Measurements from ENCODE around the gene HS6ST1. TPM values are rescaled to one million over a fixed set of nuclear protein-coding genes. Genes with fewer than 3 reads are reported as not detected.

Gene HS6ST1
- total RNA-seq, 2 experiments from 2014 or later: 13.6 to 17.6 TPM

GRCh38 chr2:128315829-128316776 is 2.6 kb downstream of the HS6ST1 start:
- Histone ChIP-seq H3K36me3 (ENCODE audit: insufficient read depth, low read length) (no peaks in the 10 kb centered on the region), H3K9me2 (ENCODE audit: insufficient read depth, low read length) (no peaks in the 10 kb centered on the region), H4K20me1 (ENCODE audit: insufficient read depth, low read length) (peaks cover 29% of the 10 kb centered on the region; the same call in 1 of the 2 replicates), H3K79me2 (ENCODE audit: insufficient read depth, low read depth, low read length) (no peaks in the 10 kb centered on the region; the same call in 1 of the 2 replicates), H3K4me3 (ENCODE audit: low read depth, low read length, poor library complexity, severe bottlenecking) (peak overlapping the region; percentile 71), H3K27ac (ENCODE audit: low read depth, low read length, poor library complexity, severe bottlenecking) (no peak overlapping the region), H3K4me2 (ENCODE audit: low read length) (peak overlapping the region; percentile 98), H3K9me3 (ENCODE audit: low read length) (no peaks in the 10 kb centered on the region), H2AFZ (ENCODE audit: low read length) (no peak overlapping the region), H3K4me1 (ENCODE audit: insufficient read depth, low read length, poor library complexity, severe bottlenecking) (peaks cover 16% of the 10 kb centered on the region)
- TF ChIP-seq CTCF (conservative IDR thresholded peaks at IDR 0.05; ENCODE audit: low read length) (no peak), EZH2phosphoT487 (IDR thresholded peaks at IDR 0.05; ENCODE audit: borderline replicate concordance, low read depth, low read length) (no peak)
- ChIA-PET CTCF (ENCODE audit: unreplicated experiment) (interaction anchor here (0.5 kb wide), 1 partner anchor 53 kb away, joined by 3 read pairs; no protein-coding TSS in a partner anchor), POLR2A (interaction anchor here (0.7 to 1.4 kb wide), 3 partner anchors 10 to 188 kb away, joined by 3 read pairs; no protein-coding TSS in a partner anchor)
- intact Hi-C loops (cut with micrococcal nuclease; ENCODE audit: unreplicated experiment): loop anchor here (5.0 kb wide), 1 partner anchor 254 kb away; no protein-coding TSS in a partner anchor
- DNase-seq (ENCODE audit: low spot score): peak; percentile 71
- no TSS peak for BruUV-seq (replicated peaks)

- Histone ChIP-seq H3K4me2 (ENCODE audit: low read length) (peak overlapping the region; percentile 98; the same call in 1 of the 2 replicates), H3K9me2 (ENCODE audit: insufficient read depth, low read length) (no peaks in the 10 kb centered on the region), H3K4me3 (ENCODE audit: low read depth, low read length, poor library complexity, severe bottlenecking) (no peak overlapping the region), H3K36me3 (ENCODE audit: insufficient read depth, low read length) (no peaks in the 10 kb centered on the region), H2AFZ (ENCODE audit: low read length) (no peak overlapping the region), H3K9me3 (ENCODE audit: low read length) (no peaks in the 10 kb centered on the region), H3K27ac (ENCODE audit: low read depth, low read length, poor library complexity, severe bottlenecking) (no peak overlapping the region), H4K20me1 (ENCODE audit: insufficient read depth, low read length) (peaks cover 29% of the 10 kb centered on the region; the same call in 1 of the 2 replicates), H3K79me2 (ENCODE audit: insufficient read depth, low read depth, low read length) (no peaks in the 10 kb centered on the region; the same call in 1 of the 2 replicates), H3K4me1 (ENCODE audit: insufficient read depth, low read length, poor library complexity, severe bottlenecking) (peaks cover 16% of the 10 kb centered on the region)
- TF ChIP-seq CTCF (conservative IDR thresholded peaks at IDR 0.05; ENCODE audit: low read length) (no peak), EZH2phosphoT487 (IDR thresholded peaks at IDR 0.05; ENCODE audit: borderline replicate concordance, low read depth, low read length) (no peak)
- DNase-seq (ENCODE audit: low spot score): no peak
- POLR2A ChIA-PET: interaction anchor here (0.7 to 1.4 kb wide), 2 partner anchors 9 to 188 kb away, joined by 3 read pairs; no protein-coding TSS in a partner anchor
- no TSS peak for BruUV-seq (replicated peaks)
- CTCF ChIA-PET (ENCODE audit: unreplicated experiment): interaction anchor here (0.5 kb wide), 1 partner anchor 23 kb away, joined by 3 read pairs; no protein-coding TSS in a partner anchor
- intact Hi-C loops (cut with micrococcal nuclease; ENCODE audit: unreplicated experiment): loop anchor here (5.0 kb wide), 1 partner anchor 253 kb away; no protein-coding TSS in a partner anchor
Observed at GRCh38 chr2:128315122-128315828, 3.4 kb downstream of the HS6ST1 start.
